ENCODE measurements around the gene FLYWCH2. TPM values are rescaled to one million over a fixed set of nuclear protein-coding genes. Genes with fewer than 3 reads are reported as not detected.

Gene FLYWCH2
- total RNA-seq, 2 experiments from 2014 or later: 7.8 to 8.1 TPM

DNA sequence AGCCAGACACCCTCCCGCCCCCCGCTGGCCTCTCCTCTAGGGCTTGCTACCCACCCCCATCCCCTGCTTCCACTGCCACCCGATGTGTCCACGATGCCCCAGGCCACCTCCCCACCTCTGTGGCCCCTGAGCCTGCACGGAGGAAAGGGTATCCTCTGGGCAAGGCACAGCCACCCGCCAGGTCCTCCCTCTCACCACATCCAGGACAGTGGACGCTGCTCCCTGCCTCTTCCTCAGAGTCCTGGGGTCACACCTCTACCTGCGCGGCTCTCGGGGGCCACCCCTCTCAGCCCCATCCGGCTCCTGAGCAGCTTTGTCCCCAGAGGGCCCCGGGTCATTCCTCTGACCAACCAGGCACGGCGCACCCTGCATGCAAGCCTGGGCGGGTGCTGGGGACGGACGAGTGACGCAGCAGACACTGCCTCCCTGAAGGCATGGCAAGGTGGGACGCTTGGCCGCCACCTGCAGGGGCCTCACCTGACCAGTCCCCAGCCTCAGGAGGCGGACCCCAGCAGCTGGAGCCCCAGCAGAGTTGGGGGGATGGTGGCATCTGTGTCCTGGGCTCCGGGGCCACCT is 53.5 kb downstream of the FLYWCH2 start:
- Mint-ChIP-seq H3K4me3 (no peak overlapping the region), H3K4me1 (ENCODE audit: low read depth) (no peaks in the 10 kb centered on the region), H3K27ac (no peak overlapping the region), H3K36me3 (ENCODE audit: low read depth) (peaks cover 54% of the 10 kb centered on the region), H3K27me3 (no peaks in the 10 kb centered on the region), H3K9me3 (no peaks in the 10 kb centered on the region)
- intact Hi-C loops (cut with DNase I, micrococcal nuclease): no loop called here
- TF ChIP-seq, protein P1, sequence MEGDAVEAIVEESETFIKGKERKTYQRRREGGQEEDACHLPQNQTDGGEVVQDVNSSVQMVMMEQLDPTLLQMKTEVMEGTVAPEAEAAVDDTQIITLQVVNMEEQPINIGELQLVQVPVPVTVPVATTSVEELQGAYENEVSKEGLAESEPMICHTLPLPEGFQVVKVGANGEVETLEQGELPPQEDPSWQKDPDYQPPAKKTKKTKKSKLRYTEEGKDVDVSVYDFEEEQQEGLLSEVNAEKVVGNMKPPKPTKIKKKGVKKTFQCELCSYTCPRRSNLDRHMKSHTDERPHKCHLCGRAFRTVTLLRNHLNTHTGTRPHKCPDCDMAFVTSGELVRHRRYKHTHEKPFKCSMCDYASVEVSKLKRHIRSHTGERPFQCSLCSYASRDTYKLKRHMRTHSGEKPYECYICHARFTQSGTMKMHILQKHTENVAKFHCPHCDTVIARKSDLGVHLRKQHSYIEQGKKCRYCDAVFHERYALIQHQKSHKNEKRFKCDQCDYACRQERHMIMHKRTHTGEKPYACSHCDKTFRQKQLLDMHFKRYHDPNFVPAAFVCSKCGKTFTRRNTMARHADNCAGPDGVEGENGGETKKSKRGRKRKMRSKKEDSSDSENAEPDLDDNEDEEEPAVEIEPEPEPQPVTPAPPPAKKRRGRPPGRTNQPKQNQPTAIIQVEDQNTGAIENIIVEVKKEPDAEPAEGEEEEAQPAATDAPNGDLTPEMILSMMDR (IDR thresholded peaks at IDR 0.05): no peak
- DNase-seq: no peak
- no peak for ATAC-seq (ENCODE audit: poor library complexity)
- ChIA-PET CTCF (no interaction called here), POLR2A (no interaction called here)
- H3K4me3 ChIP-seq (ENCODE audit: low read length): no peak overlapping the region
- H3K36me3 ChIP-seq (ENCODE audit: insufficient read depth, low read length): peaks cover 68% of the 10 kb centered on the region
- no peak overlapping the region for H3K27ac ChIP-seq (ENCODE audit: low read depth in 1 of 2, low read length in 2 of 2)
- no peaks in the 10 kb centered on the region for H3K4me1 ChIP-seq (ENCODE audit: insufficient read depth, low read length)
- no peaks in the 10 kb centered on the region for H3K9me3 ChIP-seq (ENCODE audit: control insufficient read depth in 1 of 2, insufficient read depth in 1 of 2, low read length in 2 of 2)
- H3K27me3 ChIP-seq (ENCODE audit: control insufficient read depth in 1 of 2, insufficient read depth in 2 of 2, low read length in 2 of 2): no peaks in the 10 kb centered on the region

DNA sequence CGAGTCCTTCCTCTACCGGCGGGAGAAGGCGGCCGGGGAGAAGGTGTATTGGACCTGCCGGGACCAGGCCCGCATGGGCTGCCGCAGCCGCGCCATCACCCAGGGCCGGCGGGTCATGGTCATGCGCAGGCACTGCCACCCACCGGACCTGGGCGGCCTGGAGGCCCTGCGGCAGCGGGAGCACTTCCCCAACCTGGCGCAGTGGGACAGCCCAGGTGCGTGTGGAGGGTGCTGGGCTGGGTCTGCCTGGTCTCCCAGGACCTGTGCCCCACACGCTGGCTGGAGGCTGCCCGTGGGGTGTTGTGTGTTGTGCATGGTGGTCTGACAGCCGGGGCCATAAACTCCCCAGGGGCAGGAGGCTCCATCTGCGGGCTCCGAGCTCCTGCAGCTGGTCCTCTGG is 54.2 kb downstream of the FLYWCH2 start:
- no peaks in the 10 kb centered on the region for H3K4me1 ChIP-seq (ENCODE audit: insufficient read depth, low read length)
- no peaks in the 10 kb centered on the region for H3K27me3 ChIP-seq (ENCODE audit: control insufficient read depth in 1 of 2, insufficient read depth in 2 of 2, low read length in 2 of 2)
- intact Hi-C loops (cut with DNase I, micrococcal nuclease): no loop called here
- no peak overlapping the region for H3K4me3 ChIP-seq (ENCODE audit: low read length)
- no peak for DNase-seq
- TF ChIP-seq, protein P1 (IDR thresholded peaks at IDR 0.05): no peak
- H3K9me3 Mint-ChIP-seq: no peaks in the 10 kb centered on the region
- no peak overlapping the region for H3K27ac ChIP-seq (ENCODE audit: low read depth in 1 of 2, low read length in 2 of 2)
- H3K4me3 Mint-ChIP-seq: no peak overlapping the region
- H3K36me3 Mint-ChIP-seq (ENCODE audit: low read depth): peaks cover 60% of the 10 kb centered on the region
- no peak for ATAC-seq (ENCODE audit: poor library complexity)
- ChIA-PET CTCF (no interaction called here), POLR2A (no interaction called here)
- no peaks in the 10 kb centered on the region for H3K9me3 ChIP-seq (ENCODE audit: control insufficient read depth in 1 of 2, insufficient read depth in 1 of 2, low read length in 2 of 2)
- H3K36me3 ChIP-seq (ENCODE audit: insufficient read depth, low read length): peaks cover 67% of the 10 kb centered on the region
- H3K27ac Mint-ChIP-seq: no peak overlapping the region
- H3K27me3 Mint-ChIP-seq: no peaks in the 10 kb centered on the region
- no peaks in the 10 kb centered on the region for H3K4me1 Mint-ChIP-seq (ENCODE audit: low read depth)

DNA sequence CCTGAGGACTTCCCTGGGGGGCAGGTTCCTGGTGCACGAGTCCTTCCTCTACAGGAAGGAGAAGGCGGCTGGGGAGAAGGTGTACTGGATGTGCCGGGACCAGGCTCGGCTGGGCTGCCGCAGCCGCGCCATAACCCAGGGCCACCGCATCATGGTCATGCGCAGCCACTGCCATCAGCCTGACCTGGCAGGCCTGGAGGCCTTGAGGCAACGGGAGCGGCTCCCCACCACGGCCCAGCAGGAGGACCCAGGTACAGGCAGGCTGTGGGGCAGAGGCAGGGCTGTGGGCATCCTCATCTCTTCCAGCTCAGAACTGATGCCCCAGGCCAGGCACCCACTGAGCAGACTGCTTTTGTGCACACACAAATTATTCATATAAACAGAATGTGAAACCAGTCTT is 55.2 kb downstream of the FLYWCH2 start:
- ChIA-PET POLR2A (no interaction called here), CTCF (no interaction called here)
- intact Hi-C loops (cut with DNase I, micrococcal nuclease): no loop called here
- Histone ChIP-seq H3K9me3 (ENCODE audit: control insufficient read depth in 1 of 2, insufficient read depth in 1 of 2, low read length in 2 of 2) (no peaks in the 10 kb centered on the region), H3K27me3 (ENCODE audit: control insufficient read depth in 1 of 2, insufficient read depth in 2 of 2, low read length in 2 of 2) (no peaks in the 10 kb centered on the region), H3K36me3 (ENCODE audit: insufficient read depth, low read length) (peaks cover 62% of the 10 kb centered on the region), H3K4me3 (ENCODE audit: low read length) (no peak overlapping the region), H3K4me1 (ENCODE audit: insufficient read depth, low read length) (no peaks in the 10 kb centered on the region), H3K27ac (ENCODE audit: low read depth in 1 of 2, low read length in 2 of 2) (no peak overlapping the region)
- peaks cover 64% of the 10 kb centered on the region for H3K36me3 Mint-ChIP-seq (ENCODE audit: low read depth)
- no peaks in the 10 kb centered on the region for H3K27me3 Mint-ChIP-seq
- no peaks in the 10 kb centered on the region for H3K4me1 Mint-ChIP-seq (ENCODE audit: low read depth)
- H3K9me3 Mint-ChIP-seq: no peaks in the 10 kb centered on the region
- DNase-seq (no peak), ATAC-seq (ENCODE audit: poor library complexity) (no peak)
- H3K27ac Mint-ChIP-seq: no peak overlapping the region
- no peak overlapping the region for H3K4me3 Mint-ChIP-seq
- TF ChIP-seq, protein P1 (IDR thresholded peaks at IDR 0.05): no peak

Measured in CD4-positive, alpha-beta T cell (primary cell).